ENCODE results near the gene VKORC1.

The VKORC1 gene

DNA sequence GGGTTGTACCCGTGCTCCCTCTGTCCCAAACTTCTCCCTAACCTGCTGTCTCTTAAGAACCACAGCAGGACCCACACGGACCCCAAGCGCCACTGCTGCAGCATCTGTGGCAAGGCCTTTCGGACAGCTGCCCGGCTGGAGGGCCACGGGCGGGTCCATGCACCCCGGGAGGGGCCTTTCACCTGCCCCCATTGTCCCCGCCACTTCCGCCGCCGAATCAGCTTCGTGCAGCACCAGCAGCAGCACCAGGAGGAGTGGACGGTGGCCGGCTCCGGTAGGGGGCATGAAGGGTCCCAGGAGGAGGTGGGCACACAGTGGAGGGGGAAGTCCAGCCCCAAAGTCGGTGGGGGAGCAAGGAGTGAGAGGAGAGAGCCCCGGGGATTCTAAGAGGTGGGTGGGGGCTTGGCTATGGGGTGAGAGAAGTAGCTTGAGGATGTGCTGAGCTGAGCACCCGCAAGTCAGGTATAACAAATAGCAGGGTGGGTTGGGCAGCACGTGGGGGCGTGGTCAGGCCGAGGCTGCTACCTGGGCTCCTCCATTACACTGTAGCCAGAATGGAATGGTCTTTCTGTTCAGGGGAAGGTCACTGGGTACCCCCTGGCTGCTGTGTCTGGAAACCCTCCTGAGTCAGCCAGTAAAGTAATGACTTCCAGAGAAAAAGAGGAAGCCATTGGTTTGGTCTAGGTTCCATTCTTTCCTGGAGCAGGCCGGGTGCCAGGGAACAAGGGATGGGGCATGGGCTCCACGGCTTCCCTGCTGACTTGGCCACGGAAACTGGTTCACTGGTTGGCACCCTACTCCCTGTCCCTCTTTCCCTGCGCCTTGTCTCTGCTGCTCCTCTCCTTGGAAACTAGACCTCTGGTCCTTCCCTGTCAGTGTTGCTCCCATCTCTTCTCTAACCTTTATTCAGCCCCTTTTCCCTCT lies 12.9 kb downstream of the VKORC1 start:
- no peak for DNase-seq

DNA sequence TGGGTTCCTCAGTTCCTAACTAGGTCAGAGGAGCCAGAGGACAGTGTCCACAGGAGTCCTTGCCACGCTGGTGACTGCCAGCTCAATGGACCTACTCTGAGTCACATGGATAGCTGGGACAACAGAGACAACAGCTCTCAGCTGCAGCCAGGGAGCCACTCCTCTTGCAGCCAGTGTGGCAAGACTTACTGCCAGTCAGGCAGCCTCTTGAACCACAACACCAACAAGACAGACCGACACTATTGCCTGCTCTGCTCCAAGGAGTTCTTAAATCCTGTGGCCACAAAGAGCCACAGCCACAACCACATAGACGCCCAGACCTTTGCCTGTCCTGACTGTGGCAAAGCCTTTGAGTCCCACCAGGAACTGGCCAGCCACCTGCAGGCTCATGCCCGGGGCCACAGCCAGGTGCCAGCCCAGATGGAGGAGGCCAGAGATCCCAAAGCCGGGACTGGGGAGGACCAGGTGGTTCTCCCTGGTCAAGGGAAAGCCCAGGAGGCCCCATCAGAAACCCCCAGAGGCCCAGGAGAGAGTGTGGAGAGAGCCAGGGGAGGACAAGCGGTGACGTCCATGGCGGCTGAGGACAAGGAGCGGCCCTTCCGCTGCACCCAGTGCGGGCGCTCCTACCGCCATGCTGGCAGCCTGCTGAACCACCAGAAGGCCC lies 13.7 kb downstream of the VKORC1 start:
- no peak for DNase-seq

DNA sequence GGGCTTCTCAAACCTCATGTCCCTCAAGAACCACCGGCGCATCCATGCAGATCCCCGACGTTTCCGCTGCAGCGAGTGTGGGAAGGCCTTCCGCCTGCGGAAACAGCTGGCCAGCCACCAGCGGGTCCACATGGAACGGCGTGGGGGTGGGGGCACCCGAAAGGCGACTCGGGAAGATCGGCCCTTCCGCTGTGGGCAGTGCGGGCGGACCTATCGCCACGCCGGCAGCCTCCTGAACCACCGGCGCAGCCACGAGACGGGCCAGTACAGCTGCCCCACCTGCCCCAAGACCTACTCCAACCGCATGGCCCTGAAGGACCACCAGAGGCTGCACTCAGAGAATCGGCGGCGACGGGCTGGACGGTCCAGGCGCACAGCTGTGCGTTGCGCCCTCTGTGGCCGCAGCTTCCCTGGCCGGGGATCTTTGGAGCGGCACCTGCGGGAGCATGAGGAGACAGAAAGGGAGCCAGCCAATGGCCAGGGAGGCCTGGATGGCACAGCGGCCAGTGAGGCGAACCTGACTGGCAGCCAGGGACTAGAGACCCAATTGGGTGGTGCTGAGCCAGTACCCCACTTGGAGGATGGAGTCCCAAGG lies 14.5 kb downstream of the VKORC1 start:
- DNase-seq, result no peak

DNA sequence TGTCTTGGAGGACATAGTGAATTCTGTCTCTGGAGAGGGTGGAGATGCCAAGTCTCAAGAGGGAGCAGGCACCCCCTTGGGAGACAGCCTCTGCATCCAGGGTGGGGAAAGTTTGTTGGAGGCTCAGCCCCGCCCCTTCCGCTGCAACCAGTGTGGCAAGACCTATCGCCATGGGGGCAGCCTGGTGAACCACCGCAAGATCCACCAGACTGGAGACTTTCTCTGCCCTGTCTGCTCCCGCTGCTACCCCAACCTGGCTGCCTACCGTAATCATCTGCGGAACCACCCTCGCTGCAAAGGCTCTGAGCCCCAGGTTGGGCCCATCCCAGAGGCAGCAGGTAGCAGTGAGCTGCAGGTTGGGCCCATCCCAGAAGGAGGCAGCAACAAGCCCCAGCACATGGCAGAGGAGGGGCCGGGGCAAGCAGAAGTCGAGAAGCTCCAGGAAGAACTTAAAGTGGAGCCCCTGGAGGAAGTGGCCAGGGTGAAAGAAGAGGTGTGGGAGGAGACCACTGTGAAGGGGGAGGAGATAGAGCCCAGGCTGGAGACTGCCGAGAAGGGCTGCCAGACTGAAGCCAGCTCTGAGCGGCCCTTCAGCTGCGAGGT lies 15.2 kb downstream of the VKORC1 start:
- DNase-seq, result no peak

DNA sequence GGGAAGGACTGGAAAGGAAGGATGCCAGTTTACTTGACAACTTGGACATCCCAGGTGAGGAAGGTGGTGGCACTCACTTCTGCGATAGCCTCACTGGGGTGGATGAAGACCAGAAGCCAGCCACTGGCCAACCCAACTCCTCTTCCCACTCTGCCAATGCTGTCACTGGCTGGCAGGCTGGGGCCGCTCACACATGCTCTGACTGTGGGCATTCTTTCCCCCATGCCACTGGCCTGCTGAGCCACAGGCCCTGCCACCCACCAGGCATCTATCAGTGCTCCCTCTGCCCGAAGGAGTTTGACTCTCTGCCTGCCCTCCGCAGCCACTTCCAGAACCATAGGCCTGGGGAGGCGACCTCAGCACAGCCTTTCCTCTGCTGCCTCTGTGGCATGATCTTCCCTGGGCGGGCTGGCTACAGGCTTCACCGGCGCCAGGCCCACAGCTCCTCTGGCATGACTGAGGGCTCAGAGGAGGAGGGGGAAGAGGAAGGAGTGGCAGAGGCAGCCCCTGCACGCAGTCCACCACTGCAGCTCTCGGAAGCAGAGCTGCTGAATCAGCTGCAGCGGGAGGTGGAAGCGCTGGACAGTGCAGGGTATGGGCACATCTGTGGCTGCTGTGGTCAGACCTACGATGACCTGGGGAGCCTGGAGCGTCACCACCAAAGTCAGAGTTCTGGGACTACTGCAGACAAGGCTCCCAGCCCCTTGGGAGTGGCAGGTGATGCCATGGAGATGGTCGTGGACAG lies 15.8 kb downstream of the VKORC1 start:
- no peak for DNase-seq

DNA sequence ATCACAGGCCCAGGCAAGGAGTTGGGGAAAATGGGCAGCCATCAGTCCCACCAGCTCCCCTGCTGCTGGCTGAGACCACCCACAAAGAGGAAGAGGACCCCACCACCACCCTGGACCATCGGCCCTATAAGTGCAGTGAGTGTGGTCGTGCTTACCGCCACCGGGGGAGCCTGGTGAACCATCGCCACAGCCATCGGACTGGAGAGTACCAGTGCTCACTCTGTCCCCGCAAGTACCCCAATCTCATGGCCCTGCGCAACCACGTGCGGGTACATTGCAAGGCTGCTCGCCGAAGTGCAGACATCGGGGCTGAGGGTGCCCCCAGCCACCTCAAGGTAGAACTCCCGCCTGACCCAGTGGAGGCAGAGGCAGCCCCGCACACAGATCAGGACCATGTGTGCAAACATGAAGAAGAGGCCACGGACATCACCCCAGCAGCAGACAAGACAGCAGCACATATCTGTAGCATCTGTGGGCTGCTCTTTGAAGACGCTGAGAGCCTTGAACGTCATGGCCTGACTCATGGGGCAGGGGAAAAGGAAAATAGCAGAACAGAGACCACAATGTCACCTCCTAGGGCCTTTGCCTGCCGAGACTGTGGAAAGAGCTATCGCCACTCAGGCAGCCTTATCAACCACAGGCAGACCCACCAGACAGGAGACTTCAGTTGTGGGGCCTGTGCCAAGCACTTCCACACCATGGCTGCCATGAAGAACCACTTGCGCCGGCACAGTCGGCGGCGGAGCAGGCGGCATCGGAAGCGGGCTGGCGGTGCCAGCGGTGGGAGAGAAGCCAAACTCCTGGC lies 16.8 kb downstream of the VKORC1 start:
- no peak for DNase-seq

DNA sequence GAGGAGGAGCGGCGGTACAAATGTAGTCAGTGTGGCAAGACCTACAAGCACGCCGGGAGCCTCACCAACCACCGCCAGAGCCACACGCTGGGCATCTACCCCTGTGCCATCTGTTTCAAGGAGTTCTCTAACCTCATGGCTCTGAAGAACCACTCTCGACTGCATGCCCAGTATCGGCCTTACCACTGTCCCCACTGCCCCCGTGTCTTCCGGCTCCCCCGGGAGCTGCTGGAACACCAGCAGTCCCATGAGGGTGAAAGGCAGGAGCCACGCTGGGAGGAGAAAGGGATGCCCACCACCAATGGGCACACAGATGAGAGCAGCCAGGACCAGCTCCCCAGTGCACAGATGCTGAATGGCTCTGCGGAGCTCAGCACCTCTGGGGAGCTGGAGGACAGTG lies 17.6 kb downstream of the VKORC1 start:
- DNase-seq, result no peak

DNA sequence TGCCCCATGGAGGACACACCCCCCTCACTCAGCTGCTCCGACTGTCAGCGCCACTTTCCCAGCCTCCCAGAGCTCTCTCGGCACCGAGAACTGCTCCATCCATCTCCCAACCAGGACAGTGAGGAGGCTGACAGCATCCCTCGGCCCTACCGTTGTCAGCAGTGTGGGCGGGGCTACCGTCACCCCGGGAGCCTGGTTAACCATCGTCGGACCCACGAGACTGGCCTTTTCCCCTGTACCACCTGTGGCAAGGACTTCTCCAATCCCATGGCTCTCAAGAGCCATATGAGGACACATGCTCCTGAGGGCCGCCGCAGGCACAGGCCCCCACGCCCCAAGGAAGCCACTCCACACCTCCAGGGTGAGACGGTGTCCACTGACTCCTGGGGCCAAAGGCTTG lies 18.3 kb downstream of the VKORC1 start:
- DNase-seq, result no peak

DNA sequence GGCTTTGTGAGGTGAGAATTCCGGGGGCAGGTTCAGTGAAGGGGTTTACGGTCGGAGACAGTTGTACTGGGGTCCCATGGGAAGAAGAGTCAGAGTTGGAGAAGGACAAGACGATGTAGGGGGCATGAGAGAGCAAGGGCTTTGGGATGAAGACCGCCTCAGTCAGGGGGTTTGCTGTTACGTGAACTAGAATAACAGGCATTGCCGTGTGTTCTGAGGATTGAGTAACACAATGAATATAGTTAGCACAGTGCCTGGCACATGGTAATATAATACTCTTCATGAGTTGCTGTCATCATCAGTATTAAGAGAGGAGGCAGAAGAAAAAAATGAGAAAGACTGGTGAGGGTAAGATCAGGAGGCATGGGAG lies 19.8 kb downstream of the VKORC1 start:
- DNase-seq, result no peak

DNA sequence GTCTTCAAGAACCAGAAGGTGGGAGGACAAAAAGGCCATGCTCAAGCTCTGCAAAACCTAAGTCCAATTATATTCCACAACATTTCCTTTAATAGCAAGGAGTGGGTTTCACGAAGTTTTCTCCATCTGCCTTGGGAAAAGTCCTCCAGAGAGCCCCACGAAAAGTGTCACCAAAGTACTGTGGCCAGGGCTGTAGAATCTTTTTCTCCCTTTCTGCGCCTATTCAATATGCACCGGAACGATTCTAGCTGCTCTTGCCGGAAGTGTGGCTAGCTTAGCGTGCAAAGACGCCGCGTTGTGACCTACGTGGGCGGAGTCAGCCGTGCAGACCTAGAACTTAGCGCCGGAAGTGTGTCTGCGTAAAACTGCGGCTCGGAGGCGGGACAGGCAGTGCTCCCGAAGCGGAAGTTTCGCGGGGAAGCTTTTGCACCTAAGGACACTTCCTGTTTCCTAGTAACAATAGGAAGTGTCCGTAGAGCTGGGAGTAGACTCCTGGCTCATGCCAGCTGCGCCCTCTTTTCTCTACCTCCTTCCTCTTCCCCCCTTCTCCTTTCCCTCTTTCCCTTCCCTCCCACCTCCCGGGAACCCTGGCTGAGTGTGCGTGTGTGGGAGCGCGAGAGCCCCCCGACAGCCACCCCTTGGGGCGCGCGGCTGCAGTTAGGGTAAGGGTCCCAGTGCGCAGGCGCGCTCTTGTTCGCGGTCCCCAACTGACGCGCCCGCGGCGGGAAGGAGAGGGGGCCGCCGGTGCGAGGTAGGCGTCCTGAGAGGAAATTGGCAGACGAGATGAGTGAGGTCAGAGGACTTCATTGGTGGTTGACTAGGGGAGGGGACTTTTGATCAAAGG lies 20.4 kb downstream of the VKORC1 start, which contains the start of the genes ZNF646 and ZNF668:
TSS of gene ZNF646 (plus strand) at position 453 of the 844 bp plus-strand sequence. CDS start 1,903 bp downstream, outside the sequence.
TSS of gene ZNF668 (minus strand) at position 271 of the 844 bp plus-strand sequence. CDS start 9,781 bp downstream, outside the sequence.
- DNase-seq, result peak; percentile 99

DNA sequence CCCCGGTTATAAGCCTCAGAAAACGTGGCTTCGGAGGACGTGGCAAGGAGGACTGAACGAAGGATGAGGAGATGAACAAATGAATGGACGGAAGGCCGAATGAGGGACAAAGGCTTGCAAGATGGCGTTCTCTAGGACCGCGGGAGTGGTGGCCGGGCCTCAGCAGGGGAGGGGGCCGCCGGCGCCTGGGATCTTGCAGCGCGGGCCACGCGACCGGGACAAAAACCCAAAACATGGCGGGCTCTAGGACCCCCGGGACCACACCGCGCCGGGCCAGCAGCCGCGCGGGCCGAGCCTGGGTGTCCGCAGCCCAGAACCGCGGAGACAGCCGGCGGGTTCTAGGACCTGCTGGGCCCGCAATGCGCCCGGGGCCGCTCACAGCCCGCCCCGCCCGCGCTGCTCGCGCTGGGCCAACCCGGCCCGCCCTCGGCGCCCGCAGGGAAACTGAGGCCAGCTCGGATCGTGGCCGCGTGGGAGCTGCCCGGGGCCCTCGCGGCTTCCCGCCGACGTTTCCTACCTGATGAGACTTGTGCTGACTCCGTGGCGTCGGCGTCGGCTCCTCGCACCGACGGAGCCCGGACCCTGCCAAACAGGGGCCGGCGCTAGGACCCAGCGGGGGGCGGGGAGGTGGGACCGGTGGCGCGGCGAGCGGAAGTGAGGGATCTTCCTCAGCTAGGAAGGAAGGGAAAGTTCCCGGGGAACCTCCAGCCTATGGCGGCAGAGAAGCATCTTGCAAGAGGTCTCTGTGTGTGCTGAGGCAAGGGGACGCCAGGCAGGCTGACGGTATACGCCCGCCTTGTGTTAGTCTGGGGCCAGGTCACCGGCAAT lies 21.2 kb downstream of the VKORC1 start:
- peak; percentile 77 for DNase-seq

DNA sequence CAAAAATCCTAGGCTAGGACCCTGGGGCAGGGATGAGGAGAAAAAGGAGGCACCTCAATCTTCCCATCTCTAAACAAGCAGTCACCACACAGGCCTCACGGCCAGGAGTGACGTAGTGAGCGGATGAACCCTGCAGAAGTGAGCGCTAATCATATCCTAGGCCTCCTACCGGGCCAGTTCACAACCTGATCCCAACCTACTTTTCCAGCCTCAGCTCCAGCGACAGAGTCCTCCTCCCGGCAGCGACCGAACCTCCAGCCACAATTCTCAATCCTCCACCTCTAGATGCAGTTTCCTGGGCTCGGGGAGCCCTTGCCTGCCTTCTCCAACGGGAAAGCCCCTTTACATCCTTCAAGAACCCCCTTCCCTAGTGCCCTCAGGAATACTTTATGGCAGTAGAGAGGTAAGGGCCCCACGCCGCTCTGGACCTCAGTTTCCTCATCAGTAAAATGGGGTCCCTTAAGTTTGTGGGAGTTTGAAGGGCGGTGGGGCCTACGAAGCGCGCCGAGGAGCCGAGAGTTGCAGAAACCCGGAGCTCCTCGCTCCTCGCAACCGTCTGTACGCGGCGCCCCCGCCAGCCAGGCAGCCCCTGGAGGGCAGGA lies 22.0 kb downstream of the VKORC1 start:
- no peak for DNase-seq

DNA sequence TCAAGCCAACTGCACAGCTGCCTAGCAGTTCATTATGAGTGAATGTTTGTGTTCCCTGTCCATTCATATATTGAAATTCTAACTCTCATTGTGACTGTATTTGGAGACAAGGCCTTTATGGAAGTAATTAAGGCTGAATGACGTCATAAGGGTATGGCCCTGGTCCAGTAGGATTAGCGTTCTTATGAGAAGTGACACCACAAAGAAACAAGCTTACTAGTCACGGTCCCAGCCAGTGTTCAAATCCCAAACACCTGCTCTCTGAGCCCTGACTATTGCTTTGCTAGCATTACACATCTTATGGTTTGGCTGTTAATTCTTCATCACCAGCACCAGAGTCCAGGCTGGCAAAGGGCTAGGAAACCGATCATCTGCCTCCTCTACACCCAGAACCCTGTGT lies 22.7 kb downstream of the VKORC1 start:
- DNase-seq, result no peak

DNA sequence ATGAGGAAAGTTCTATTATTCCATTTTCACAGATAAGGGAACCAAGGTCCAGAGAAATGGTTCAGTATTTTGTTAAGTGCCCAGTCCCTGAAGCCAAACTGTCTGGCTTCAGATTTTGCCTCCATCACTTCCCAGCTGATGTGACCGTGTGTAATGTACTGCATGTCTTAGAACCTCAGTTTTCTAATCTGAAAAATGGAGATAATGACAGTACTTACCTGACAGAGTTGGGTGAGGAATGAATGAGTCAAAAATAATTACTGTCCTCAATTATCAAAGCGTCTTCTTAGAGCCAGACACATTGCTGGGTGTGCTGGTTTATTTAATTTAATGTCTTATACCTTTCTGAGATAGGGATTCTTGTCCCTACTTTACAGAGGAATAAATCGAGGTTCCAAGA lies 27.3 kb downstream of the VKORC1 start:
- DNase-seq, result no peak

DNA sequence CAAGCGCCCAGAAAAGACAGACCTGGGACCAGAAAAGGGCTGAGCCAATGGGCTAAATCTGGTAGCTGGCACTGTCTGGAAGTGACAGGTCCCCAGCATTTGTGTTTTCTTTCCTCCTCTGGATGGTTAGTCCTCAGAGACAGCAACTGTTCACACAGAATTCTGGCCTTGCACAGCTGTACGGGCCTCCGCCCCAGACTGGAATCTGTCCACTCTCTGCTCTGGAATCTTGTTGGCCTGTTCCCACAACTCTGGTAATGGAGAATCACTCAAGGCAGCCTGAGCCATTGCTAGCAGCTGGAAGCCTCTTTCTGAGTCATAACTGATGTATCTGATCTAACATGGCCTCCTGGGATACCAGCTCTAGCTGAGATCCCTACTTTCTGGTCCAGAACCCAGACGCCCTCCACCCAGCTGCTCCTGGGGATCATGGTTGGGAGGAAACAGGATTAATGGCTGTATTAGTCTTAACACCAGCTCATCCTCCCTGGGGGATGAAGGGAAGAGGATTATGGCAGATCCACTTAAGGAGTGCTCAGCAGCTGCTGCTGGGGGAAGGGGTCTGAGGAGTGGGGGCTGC lies 29.6 kb downstream of the VKORC1 start:
- DNase-seq, result no peak

DNA sequence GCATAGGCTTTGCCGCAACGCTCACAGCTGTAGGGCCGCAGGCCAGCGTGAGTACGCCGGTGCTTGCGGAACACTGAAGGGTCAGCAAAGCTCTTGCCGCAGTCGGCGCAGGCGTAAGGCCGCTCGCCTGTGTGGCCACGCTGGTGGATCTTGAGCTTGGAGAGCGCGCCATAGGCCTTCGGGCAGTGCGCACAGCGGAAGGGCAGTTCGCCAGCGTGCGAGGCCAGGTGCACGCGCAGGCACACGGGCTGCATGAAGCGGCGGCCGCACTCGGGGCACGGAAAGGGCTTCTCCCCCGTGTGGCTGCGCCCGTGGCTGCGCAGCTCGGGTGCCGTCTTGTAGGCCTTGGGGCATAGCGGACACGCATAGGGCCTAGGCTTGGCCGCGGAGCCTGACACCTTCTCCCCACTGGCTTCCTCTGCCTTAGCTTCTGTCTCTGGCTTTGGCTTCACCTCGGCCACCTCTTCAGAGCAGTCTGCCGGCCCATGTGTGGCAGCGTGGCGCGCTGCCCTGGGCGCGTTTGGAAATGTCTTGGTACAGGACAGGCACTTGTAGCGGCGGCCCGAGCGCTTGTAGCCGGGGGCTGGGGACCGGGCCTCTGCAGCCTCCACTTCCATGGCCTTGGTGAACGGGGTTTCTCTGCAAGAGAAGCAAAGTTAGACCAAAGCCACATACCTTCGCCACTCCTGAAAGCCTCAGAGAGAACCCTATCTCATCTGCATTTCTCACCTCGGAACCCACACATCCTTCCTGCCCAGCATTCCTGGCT lies 30.6 kb downstream of the VKORC1 start:
- DNase-seq, result no peak

DNA sequence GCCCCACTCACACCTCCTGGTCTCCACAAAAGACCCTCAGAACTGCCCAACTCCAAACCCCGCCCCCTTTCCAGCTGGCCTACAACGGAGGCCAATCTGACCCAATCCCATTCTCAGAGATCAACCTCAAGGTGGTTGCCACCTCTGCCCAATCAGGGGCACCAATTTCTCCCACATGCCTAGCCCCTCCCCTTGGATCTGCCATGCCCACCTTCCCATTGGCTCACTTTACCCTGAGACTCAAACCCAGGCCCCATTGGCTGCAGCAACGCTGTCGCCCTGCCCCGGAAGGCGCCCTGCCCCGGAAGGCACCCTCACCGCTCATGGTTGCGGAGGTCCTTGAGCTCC lies 31.1 kb downstream of the VKORC1 start:
- DNase-seq, result no peak

DNA sequence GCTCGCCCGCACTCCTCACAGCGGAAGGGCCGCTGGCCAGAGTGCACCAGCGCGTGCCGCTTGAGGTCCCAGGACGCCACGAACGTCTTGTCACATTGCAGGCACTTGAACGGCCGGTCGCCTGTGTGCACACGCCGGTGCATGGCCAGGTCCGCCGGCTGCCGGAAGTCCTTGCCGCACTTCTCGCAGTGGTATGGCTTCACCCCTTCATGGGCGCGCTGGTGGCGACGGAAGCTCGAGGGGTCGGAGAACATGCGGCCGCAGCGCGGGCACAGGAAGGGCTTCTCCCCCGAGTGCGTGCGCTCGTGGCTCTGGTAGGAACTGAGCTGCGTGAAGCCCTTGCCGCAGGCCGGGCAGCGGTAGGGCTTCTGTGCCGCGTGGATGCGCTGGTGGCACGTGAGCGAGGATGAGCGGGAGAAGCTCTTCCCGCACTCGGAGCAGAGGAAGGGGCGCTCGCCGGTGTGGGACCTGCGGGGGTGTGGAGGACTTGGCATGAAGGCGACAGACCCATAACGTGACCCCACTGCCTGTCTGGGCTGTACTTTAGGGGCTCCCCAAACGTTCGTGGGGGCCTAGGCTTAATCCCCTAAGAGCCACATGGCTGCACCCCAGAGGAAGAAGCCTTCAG lies 32.7 kb downstream of the VKORC1 start:
- no peak for DNase-seq

Data from NCI-H1092 (cell line).